ENCODE results near the gene SLC35B1. TPM values are rescaled to one million over a fixed set of nuclear protein-coding genes. Genes with fewer than 3 reads are reported as not detected.
"Not testable (repeated sequence)": the region's sequence is repeated elsewhere in the genome, so short reads cannot be mapped to it uniquely, and the experiment has no call there.

The SLC35B1 gene
- polyA plus RNA-seq, 10 donors: 45.7 to 63.8 (median 54.2) TPM

GRCh38 chr17:49739641-49740271 lies 32.0 kb upstream of the SLC35B1 start:
- DNase-seq: peak in 2 of 3 donors; percentile 67 to 72

- no peak for DNase-seq
Measured at GRCh38 chr17:49738456-49739163, 30.8 kb upstream of the SLC35B1 start.

GRCh38 chr17:49734515-49735490 lies 27.0 kb upstream of the SLC35B1 start:
- DNase-seq: no peak

DNA sequence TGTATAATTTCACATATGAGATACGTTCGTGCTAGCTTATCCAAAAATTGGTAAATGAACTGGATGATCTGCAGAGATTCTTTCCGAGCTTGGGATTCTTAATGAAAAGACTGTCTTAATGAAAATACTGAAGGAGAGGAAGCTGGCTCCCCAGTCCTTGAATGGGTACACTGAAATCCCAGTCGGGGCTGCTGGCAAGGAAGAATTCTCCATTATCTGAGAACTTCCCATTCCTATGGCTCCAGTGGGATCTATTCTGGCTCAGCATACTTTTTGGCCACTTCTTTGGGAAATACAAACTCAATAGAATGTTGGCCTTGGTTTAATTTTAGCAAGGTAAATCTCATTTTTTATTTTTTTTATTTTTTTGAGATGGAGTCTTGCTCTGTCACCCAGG lies 23.7 kb upstream of the SLC35B1 start:
- DNase-seq: no peak

DNA sequence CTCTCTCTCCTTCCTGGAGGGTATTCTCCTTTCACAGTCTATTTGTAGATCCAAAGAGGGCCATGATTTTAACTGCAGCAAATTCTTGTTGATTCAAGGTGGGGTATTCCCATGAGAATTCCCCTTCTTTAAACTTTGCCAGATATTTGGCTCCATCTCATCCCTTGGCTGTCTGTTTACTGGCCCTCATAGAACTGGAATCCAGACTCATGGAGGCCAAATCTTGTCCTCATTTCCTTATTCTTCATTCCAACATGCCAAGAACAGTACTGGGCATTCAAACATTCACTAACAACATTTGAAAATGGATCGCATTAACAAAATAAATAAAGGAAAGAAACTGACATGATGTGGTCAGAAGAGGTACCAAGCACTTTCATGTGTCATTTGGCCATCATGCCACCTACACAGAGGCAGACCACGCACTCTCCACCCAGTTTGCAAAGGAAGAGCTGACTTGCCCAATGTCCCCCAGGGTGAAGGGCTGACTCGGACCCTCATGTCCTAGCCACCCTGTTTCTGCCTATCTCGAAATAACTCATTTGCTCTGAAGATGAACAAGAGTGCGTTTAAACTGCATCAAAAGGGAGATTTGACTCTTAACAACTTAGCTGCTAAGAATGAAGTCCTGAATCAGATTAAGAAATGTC lies 23.1 kb upstream of the SLC35B1 start:
- peak in 1 of 3 donors; percentile 61 for DNase-seq

GRCh38 chr17:49730078-49730784 lies 22.5 kb upstream of the SLC35B1 start:
- DNase-seq: peak; percentile 83 to 96 (median 94)

DNA sequence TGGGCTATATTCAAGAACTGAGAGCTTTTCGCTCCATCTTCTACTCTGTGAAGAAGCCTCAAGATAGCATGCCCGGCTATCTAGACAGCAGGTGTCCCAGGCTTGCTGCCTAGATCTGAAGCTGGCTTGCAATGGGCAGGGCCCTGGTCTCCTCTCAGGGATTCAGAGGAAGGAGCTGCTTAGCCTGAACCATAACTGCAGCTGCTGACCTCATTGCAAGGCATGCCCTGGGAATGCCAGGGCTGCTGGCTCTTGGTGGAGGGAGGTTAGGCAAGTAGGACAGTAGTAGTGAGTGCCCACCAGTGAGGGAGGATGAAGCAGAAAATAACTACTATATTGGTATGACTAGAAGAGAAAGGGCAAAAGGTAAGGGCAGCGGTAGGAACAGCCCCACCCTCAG lies 21.3 kb upstream of the SLC35B1 start:
- peak in 1 of 3 donors; percentile 61 for DNase-seq

GRCh38 chr17:49728425-49728824 lies 20.7 kb upstream of the SLC35B1 start:
- DNase-seq: no peak

DNA sequence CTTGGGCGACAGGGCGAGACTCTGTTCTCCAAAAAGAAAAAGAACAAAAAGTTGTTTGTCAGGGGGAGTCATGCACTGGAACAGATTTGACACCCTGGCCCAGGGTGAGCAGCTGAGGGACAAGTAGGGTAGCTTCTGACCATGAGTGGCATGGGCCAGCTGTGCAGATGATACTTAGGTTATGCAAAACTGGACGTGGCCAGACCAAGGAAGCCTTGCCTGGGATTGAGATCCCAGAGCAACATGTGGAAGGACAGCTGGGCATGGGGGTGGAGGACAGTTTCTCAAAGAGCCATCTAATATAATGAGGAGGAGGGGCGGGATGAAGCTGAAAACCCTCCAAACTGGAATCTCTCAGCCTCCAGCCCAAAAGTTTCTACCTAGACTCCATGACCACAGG lies 19.6 kb upstream of the SLC35B1 start:
- DNase-seq: peak in 2 of 3 donors; percentile 73 to 75

- no peak for DNase-seq
Measured at GRCh38 chr17:49725452-49726130, 17.8 kb upstream of the SLC35B1 start.

DNA sequence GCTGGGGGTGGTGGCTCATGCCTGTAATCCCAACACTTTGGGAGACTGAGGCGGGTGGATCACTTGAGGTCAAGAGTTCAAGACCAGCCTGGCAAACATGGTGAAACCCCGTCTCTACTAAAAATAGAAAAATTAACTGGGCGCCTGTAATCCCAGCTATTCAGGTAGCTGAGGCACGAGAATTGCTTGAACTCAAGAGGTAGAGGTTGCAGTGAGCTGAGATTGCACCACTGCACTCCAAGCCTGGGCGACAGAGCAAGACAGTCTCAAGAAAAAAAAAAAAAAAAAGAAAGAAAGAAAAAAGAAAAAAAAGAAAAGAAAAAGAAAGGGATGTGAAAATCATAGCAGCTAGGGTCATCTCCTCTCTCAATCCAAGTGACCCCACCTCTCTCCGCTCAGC lies 16.8 kb upstream of the SLC35B1 start:
- DNase-seq: not testable (repeated sequence)

DNA sequence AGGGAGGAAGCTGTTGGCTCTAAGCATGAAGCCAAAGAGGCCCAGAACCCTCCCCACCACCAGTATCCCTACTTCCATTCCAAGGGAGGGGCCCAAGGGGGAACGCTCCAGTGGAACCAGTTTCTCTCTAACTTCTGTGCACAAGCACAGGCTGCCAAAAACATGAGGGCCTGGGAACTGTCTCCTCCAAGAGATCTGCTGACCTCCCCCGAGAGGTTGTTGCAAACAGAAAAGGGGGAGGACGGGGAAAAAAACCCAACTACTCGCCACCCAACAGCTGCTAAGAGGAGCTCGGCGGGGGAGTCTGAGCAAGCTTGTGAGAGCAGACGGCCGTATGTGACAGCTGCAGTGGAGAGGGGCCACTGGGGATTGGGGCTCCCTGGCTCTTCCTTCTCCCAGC lies 15.7 kb upstream of the SLC35B1 start:
- peak; percentile 73 to 93 (median 77) for DNase-seq

GRCh38 chr17:49722066-49722465 lies 14.3 kb upstream of the SLC35B1 start:
- no peak for DNase-seq

DNA sequence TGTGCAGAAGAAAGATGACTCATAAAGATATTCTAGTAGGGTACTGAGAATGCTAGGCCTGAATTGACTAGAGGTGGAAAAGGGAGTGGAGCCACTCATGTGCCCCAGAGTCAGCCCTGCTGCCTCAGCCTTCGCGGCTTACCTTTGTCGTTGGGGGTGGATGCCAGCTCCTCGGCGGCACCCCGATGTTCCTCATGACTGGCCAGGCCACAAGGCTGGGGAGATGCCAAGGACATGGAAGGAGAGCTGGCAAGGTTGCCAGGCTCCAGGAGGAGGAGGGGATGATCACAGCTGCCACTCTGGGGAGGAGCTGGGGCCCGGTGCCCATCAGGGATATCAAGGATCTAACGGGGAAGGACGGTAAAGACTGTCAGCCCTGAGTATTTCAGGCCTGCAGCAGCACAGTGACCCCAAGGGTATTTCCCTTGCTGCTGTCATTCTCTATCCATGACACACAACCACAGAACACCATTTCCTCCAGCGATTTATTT lies 9.7 kb upstream of the SLC35B1 start:
- DNase-seq: no peak

DNA sequence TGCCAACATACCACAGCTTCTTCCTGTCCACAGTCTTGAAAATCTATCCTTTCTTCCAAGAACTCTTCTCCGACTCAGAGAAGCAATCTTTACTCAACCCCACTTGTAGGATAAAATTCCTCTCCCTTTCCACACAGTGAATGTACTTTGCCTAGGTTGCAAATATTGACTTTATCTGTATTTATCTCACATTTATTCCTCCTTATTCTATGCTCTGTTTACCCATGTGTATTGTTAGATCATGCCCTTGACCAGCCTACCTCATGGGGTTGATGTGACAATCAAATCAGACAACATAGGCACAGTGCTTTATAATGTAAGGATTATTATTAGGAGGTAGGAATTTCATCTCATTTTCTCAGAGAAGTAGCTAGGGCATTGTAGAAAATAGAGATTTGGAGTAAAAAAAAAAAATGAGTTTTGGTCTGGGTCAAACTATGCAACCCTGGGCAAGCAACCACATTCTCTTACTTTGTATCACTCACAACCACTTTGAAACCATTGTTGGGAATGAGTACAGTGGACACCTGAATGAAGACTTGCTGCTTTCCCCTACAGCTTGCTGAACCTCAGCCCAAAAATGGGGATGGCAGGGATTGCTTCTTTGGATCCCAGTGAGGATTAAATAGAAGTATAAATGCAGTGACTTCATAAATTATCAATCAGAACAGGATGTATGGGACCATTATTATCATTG lies 9.1 kb upstream of the SLC35B1 start:
- no peak for DNase-seq

DNA sequence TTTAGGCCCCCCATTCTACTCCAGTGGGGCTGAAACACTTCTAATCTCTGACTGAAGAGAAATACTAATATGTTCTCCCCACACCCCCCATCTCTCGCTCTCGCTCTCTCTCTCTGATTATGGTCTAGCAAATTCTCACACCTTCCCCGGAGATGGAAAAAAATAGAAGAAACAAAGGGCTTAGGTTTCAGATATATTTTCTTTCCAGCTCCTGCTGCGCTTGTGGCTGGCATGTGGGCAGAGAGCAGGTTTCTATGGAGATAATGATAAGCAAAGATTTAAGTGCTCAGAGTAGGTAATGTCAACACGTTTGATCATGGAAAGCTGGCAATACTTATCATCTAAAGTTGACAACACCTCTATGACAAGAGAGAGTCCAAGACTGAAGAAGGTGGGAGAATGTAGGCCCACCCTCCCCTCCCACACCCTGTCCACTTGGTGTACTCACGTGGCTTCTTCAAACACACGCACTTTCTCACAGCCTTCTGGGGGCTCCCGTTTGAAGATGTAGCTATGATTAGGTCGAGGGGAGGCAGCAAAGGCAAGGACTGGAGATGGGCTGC lies 8.0 kb upstream of the SLC35B1 start:
- no peak for DNase-seq

GRCh38 chr17:49715216-49715615 lies 7.5 kb upstream of the SLC35B1 start:
- DNase-seq: no peak

DNA sequence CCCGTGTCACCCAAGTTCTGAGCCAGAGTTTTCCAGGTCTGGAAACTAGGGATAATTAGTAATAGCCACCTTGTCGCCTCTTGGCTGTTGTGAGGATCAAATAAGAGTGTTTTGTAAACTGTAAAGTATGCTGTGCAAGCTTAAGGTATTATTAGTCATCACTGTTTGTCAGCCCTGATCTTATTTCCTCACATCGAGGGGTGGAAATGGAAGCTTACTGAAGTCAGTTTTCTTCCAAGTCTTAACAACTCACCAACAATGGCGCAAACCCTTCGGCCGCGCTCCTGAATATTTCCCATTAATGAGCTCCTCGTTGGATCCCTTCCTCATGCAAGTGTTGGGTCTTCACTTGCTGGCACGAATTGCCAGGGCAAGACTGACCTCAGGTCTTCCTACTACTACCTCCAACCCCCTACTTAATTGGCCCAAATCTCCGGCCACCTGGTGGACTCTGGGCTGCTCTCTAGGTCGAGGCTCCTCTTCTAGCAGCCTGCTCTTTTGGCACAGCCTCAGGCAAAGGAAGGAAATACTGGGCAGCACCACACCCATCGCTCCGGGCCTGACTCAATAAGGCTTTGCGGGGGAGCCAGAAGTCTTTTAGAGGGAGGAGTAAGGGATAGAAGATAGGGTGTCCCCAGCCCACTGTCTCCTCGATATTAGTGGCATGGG lies 885 bp upstream of the SLC35B1 start:
- no peak for DNase-seq

DNA sequence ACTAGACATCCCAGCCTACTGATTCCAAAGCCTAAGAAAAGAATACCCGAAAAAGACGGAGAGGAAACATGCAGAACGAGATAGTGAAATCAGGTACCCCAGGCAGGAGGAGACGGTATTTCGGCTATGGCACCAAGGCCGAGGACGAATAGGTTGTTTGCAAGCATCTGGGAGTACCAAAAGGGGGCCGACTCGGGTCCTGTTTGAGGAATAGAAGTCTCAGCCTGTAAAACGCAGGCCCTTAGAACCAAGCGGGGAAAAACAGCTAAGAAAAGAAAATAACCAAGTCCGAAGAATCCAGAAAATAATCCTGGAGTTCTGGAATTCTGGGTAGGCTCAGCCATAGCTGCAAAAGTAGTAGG lies 537 bp downstream of the SLC35B1 start:
- no peak for DNase-seq
